HepG2 (cell line): Measurements from ENCODE around the gene PXT1. TPM values are rescaled to one million over a fixed set of nuclear protein-coding genes. Genes with fewer than 3 reads are reported as not detected.
A peak's percentile ranks its signal among the peaks of the same experiment; 100 is the strongest.

Experiments used
- AKNA ChIP-seq: sonication (generic); formaldehyde crosslinking; IDR thresholded peaks from 2 replicates; pipeline ENCODE4 v1.4.0; 2020; ENCODE audit warnings: missing genetic modification reagents, borderline replicate concordance
- ATF6 ChIP-seq: sonication (generic); formaldehyde crosslinking; conservative IDR thresholded peaks from 2 replicates; pipeline ENCODE4 v1.4.0; 2020; ENCODE audit warnings: missing genetic modification reagents
- ATRX ChIP-seq: sonication (generic); formaldehyde crosslinking; IDR thresholded peaks from 2 replicates; pipeline ENCODE4 v1.4.0; 2020; ENCODE audit warnings: missing genetic modification reagents, borderline replicate concordance
- BATF2 ChIP-seq: sonication (generic); formaldehyde crosslinking; IDR thresholded peaks from 2 replicates; pipeline ENCODE4 v1.8.0; 2022; ENCODE audit warnings: mild to moderate bottlenecking, missing genetic modification reagents, moderate library complexity
- CBX1 ChIP-seq: IDR thresholded peaks from one replicate; pipeline ENCODE4 v1.6.1; 2016; ENCODE audit warnings: antibody characterized with exemption, low read depth
- GFI1 ChIP-seq: sonication (generic); formaldehyde crosslinking; IDR thresholded peaks from 2 replicates; pipeline ENCODE4 v1.5.0; 2020; ENCODE audit warnings: missing genetic modification reagents, mild to moderate bottlenecking, borderline replicate concordance
- GLI4 ChIP-seq: sonication (generic); formaldehyde crosslinking; IDR thresholded peaks from 2 replicates; pipeline ENCODE4 v1.5.1; 2020; ENCODE audit warnings: missing genetic modification reagents, mild to moderate bottlenecking, moderate library complexity, borderline replicate concordance
- HOXD1 ChIP-seq: sonication (generic); formaldehyde crosslinking; IDR thresholded peaks from 2 replicates; pipeline ENCODE4 v1.5.0; 2020; ENCODE audit warnings: missing genetic modification reagents
- KDM5A ChIP-seq: fragments of 200-600 bp; sonication (generic); IDR thresholded peaks from 2 replicates; pipeline ENCODE4 v1.7.0; 2018; ENCODE audit warnings: antibody characterized with exemption, mild to moderate bottlenecking, low read length, borderline replicate concordance
- MBD4 ChIP-seq: IDR thresholded peaks from 2 replicates; pipeline ENCODE4 v1.6.1; 2012; ENCODE audit warnings: low read length, inconsistent platforms, borderline replicate concordance
- POLR2A ChIP-seq, 2 experiments: IDR thresholded peaks; 2 replicates each; pipeline ENCODE4 v1.6.1; 2011; ENCODE audit warnings: low read depth in 2 of 2, low read length in 2 of 2, mild to moderate bottlenecking in 1 of 2, moderate library complexity in 1 of 2; ENCODE audit not compliant: insufficient read depth in 1 of 2
- RFX5 ChIP-seq: IDR thresholded peaks from 2 replicates; pipeline ENCODE4 v1.6.1; 2011; ENCODE audit warnings: low read depth, low read length, improper control_type of control experiment
- SMARCE1 ChIP-seq: fragments of 450-650 bp; IDR thresholded peaks from 2 replicates; pipeline ENCODE4 v1.6.1; 2017; ENCODE audit warnings: borderline replicate concordance
- SRSF4 ChIP-seq: fragments of 200-400 bp; formaldehyde crosslinking; IDR thresholded peaks from one replicate; pipeline ENCODE4 v1.6.1; 2018; ENCODE audit warnings: mild to moderate bottlenecking, low read depth, low read length, moderate library complexity; ENCODE audit not compliant: poor library complexity, severe bottlenecking
- WIZ ChIP-seq: sonication (generic); formaldehyde crosslinking; IDR thresholded peaks from 2 replicates; pipeline ENCODE4 v1.5.1; 2020; ENCODE audit warnings: mild to moderate bottlenecking, missing genetic modification reagents
- ZBTB8A ChIP-seq: sonication (generic); formaldehyde crosslinking; IDR thresholded peaks from 2 replicates; pipeline ENCODE4 v1.4.0; 2020; ENCODE audit warnings: mild to moderate bottlenecking, low read depth, missing genetic modification reagents, borderline replicate concordance
- ZNF274 ChIP-seq: sonication (generic); formaldehyde crosslinking; IDR thresholded peaks from 2 replicates; pipeline ENCODE4 v1.5.1; 2020; ENCODE audit warnings: mild to moderate bottlenecking, missing genetic modification reagents
- ZNF3 ChIP-seq: IDR thresholded peaks from 2 replicates; pipeline ENCODE4 v1.7.0; 2017; ENCODE audit warnings: inconsistent platforms
- ZNF577 ChIP-seq: sonication (generic); formaldehyde crosslinking; IDR thresholded peaks from 2 replicates; pipeline ENCODE4 v1.4.0; 2020; ENCODE audit warnings: mild to moderate bottlenecking, low read depth, missing genetic modification reagents, borderline replicate concordance
- ZNF598 ChIP-seq: sonication (generic); formaldehyde crosslinking; IDR thresholded peaks from 2 replicates; pipeline ENCODE4 v1.5.1; 2020; ENCODE audit warnings: mild to moderate bottlenecking, missing genetic modification reagents, borderline replicate concordance
- ZNF850 ChIP-seq: sonication (generic); formaldehyde crosslinking; conservative IDR thresholded peaks from 2 replicates; pipeline ENCODE4 v1.9.0; 2021; ENCODE audit warnings: mild to moderate bottlenecking, missing genetic modification reagents
- ZSCAN12 ChIP-seq: sonication (generic); formaldehyde crosslinking; IDR thresholded peaks from 2 replicates; pipeline ENCODE4 v1.9.0; 2021; ENCODE audit warnings: mild to moderate bottlenecking, missing genetic modification reagents
- polyA plus RNA-seq, 8 experiments: library from polyadenylated mRNA; depleted of rRNA in 3 of 8; stranded (reverse) in 7 of 8; unstranded in 1 of 8; fragments of >200 nt; fragmentation: Illumina TruSeq in 4 of 8; extraction: Trizol in 4 of 8; gene quantifications; 2 replicates each; pipeline versions ENCODE4 v1.2.1 to v1.2.3, GENCODE V29; 2011 to 2016; ENCODE audit warnings: low read depth in 4 of 8, missing spikeins in 1 of 8, mixed read lengths in 1 of 8; ENCODE audit not compliant: insufficient read depth in 1 of 8
- total RNA-seq, 5 experiments: library from RNA; depleted of rRNA; stranded (reverse); fragments of >200 nt; fragmentation: Illumina TruSeq; extraction: Trizol; gene quantifications; 2 replicates each; pipeline ENCODE4 v1.2.3, GENCODE V29; 2016; ENCODE audit warnings: low read depth in 1 of 5

Gene PXT1
- total and polyA plus RNA-seq, 2 of the 13 experiments (the other 11 are each of a cell fraction or from before 2014, with no cell fraction given): 0.04 TPM; not detected in 1

GRCh38 chr6:36442671-36443470, at the start of gene PXT1, which contains the start of gene KCTD20 (continued):
- TF ChIP-seq ZNF850 (CRISPR knock-in tag): peak; percentile 68
- TF ChIP-seq BATF2 (CRISPR knock-in tag): 0 out of 2 replicates have a peak, but pooled peaks have one; percentile 51
- peak; percentile 91 for TF ChIP-seq GLI4 (CRISPR knock-in tag)
- peak; percentile 64 for TF ChIP-seq KDM5A
- TF ChIP-seq ZNF577 (CRISPR knock-in tag): no peak
- no peak for TF ChIP-seq AKNA (CRISPR knock-in tag)
- peak; percentile 76; the same call in 1 of the 2 replicates for TF ChIP-seq ATF6 (CRISPR knock-in tag)
- TF ChIP-seq SRSF4: peak; percentile 47
- no peak for TF ChIP-seq ATRX (CRISPR knock-in tag)
- TF ChIP-seq POLR2A (IDR thresholded peaks at IDR 0.05; ENCODE audit: insufficient read depth in 1 of 2, low read depth in 2 of 2, low read length in 2 of 2): peak; percentile 89 to 92
- no peak for TF ChIP-seq MBD4
- TF ChIP-seq GFI1 (CRISPR knock-in tag): peak; percentile 32; the same call in 1 of the 2 replicates
- no peak for TF ChIP-seq SMARCE1
- TF ChIP-seq ZNF3 (CRISPR knock-in tag): 0 out of 2 replicates have a peak, but pooled peaks have one; percentile 71
- TF ChIP-seq ZSCAN12 (CRISPR knock-in tag): peak; percentile 21; the same call in 1 of the 2 replicates
- TF ChIP-seq ZBTB8A (CRISPR knock-in tag): no peak; the same call in 1 of the 2 replicates
- TF ChIP-seq ZNF274 (CRISPR knock-in tag): peak; percentile 95; the same call in 1 of the 2 replicates
- TF ChIP-seq CBX1: peak; percentile 14
- peak; percentile 53; the same call in 1 of the 2 replicates for TF ChIP-seq HOXD1 (CRISPR knock-in tag)
- TF ChIP-seq ZNF598: no peak
- TF ChIP-seq WIZ: peak; percentile 91
- no peak for TF ChIP-seq RFX5
